Tibial nerve (tissue), 3 donors: ENCODE data around the gene ARPC2.

Experiments used
- POLR2A ChIP-seq, 2 donors: fragments of 450-650 bp; IDR thresholded peaks; one replicate each; pipeline ENCODE4 v1.6.1; 2017; ENCODE audit warnings: antibody characterized with exemption in 2 of 2, mild to moderate bottlenecking in 2 of 2, moderate library complexity in 2 of 2
- TF ChIP-seq, protein P1 (sequence below), 5 experiments: fragments of 200-600 bp in 3 of 5; fragments of 450-650 bp in 2 of 5; sonication (generic) in 3 of 5; IDR thresholded peaks; one replicate each; pipeline ENCODE4 v1.5.1; 2016 to 2019; ENCODE audit warnings: antibody characterized with exemption in 5 of 5, mild to moderate bottlenecking in 3 of 5, moderate library complexity in 2 of 5

GRCh38 chr2:218236829-218237228 lies 19.8 kb downstream of the ARPC2 start:
- TF ChIP-seq, protein P1, sequence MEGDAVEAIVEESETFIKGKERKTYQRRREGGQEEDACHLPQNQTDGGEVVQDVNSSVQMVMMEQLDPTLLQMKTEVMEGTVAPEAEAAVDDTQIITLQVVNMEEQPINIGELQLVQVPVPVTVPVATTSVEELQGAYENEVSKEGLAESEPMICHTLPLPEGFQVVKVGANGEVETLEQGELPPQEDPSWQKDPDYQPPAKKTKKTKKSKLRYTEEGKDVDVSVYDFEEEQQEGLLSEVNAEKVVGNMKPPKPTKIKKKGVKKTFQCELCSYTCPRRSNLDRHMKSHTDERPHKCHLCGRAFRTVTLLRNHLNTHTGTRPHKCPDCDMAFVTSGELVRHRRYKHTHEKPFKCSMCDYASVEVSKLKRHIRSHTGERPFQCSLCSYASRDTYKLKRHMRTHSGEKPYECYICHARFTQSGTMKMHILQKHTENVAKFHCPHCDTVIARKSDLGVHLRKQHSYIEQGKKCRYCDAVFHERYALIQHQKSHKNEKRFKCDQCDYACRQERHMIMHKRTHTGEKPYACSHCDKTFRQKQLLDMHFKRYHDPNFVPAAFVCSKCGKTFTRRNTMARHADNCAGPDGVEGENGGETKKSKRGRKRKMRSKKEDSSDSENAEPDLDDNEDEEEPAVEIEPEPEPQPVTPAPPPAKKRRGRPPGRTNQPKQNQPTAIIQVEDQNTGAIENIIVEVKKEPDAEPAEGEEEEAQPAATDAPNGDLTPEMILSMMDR (IDR thresholded peaks at IDR 0.05): no peak
- TF ChIP-seq POLR2A (IDR thresholded peaks at IDR 0.05): no peak
